HEK293 (cell line): Measurements from ENCODE around the gene NELL1.

Source experiments
- CTCF ChIA-PET: fragments of 350-600 bp; formaldehyde crosslinking; extraction: SDS; loops from one replicate; lab custom pipeline; 2021; ENCODE audit warnings: antibody characterized with exemption; lab: Yijun Ruan, JAX
- POLR2A ChIA-PET: fragments of 300-600 bp; formaldehyde crosslinking; extraction: SDS; loops from one replicate; lab custom pipeline; 2020; ENCODE audit warnings: antibody characterized with exemption, inconsistent platforms; lab: Yijun Ruan, JAX
- H3K27ac ChIP-seq: fragments of 200-500 bp; sonication (Bioruptor generic); 2 replicates; pipeline ENCODE4 v1.5.1; 2014; ENCODE audit warnings: low read depth, low read length, control low read depth, inconsistent platforms; ENCODE audit errors: extremely low read depth
- H3K36me3 ChIP-seq, 2 experiments: fragments of 200-500 bp in 1 of 2; sonication (Bioruptor generic) in 1 of 2; 1 replicate in 1 of 2; 2 replicates in 1 of 2; pipeline ENCODE4 v1.5.1; 2014 to 2017; ENCODE audit warnings: inconsistent platforms in 2 of 2, low read length in 2 of 2; ENCODE audit not compliant: control insufficient read depth in 2 of 2, insufficient read depth in 1 of 2
- H3K4me1 ChIP-seq: fragments of 200-500 bp; sonication (Bioruptor generic); 2 replicates; pipeline ENCODE4 v1.5.1; 2014; ENCODE audit warnings: mild to moderate bottlenecking, low read length, inconsistent platforms; ENCODE audit not compliant: control insufficient read depth, insufficient read depth
- H3K4me3 ChIP-seq: 2 replicates; pipeline ENCODE4 v1.5.1; 2011; ENCODE audit warnings: low read depth, mild to moderate bottlenecking, control low read depth, low read length, moderate library complexity
- H3K9me3 ChIP-seq: fragments of 200-500 bp; sonication (Bioruptor generic); 2 replicates; pipeline ENCODE4 v1.5.1; 2014; ENCODE audit warnings: low read depth, low read length, inconsistent platforms; ENCODE audit not compliant: control insufficient read depth, insufficient read depth
- CTCF ChIP-seq: fragments of 450-650 bp; formaldehyde crosslinking; IDR thresholded peaks from 2 replicates; pipeline ENCODE4 v1.5.1; 2016; ENCODE audit warnings: missing biosample characterization, missing genetic modification characterization
- GLI4 ChIP-seq: fragments of 450-650 bp; formaldehyde crosslinking; IDR thresholded peaks from 2 replicates; pipeline ENCODE4 v1.5.1; 2016; ENCODE audit warnings: missing biosample characterization, missing genetic modification characterization
- KLF10 ChIP-seq: fragments of 450-650 bp; IDR thresholded peaks from 2 replicates; pipeline ENCODE4 v1.5.1; 2018; ENCODE audit warnings: missing biosample characterization, mild to moderate bottlenecking, missing genetic modification characterization
- KLF8 ChIP-seq: fragments of 450-650 bp; formaldehyde crosslinking; IDR thresholded peaks from 2 replicates; pipeline ENCODE4 v1.5.1; 2016; ENCODE audit warnings: missing biosample characterization, missing genetic modification characterization
- PRDM2 ChIP-seq: fragments of 450-650 bp; formaldehyde crosslinking; IDR thresholded peaks from 2 replicates; pipeline ENCODE4 v1.5.1; 2016; ENCODE audit warnings: missing biosample characterization, missing genetic modification characterization, borderline replicate concordance
- REPIN1 ChIP-seq: fragments of 450-650 bp; formaldehyde crosslinking; IDR thresholded peaks from 2 replicates; pipeline ENCODE4 v1.5.1; 2017; ENCODE audit warnings: missing biosample characterization, missing genetic modification characterization, low read depth
- SP2 ChIP-seq: fragments of 450-650 bp; formaldehyde crosslinking; IDR thresholded peaks from 2 replicates; pipeline ENCODE4 v1.5.1; 2016; ENCODE audit warnings: missing biosample characterization, missing genetic modification characterization
- YY2 ChIP-seq: fragments of 450-650 bp; formaldehyde crosslinking; IDR thresholded peaks from 2 replicates; pipeline ENCODE4 v1.5.1; 2016; ENCODE audit warnings: missing biosample characterization, missing genetic modification characterization
- ZBTB11 ChIP-seq: fragments of 450-650 bp; formaldehyde crosslinking; conservative IDR thresholded peaks from 2 replicates; pipeline ENCODE4 v1.5.1; 2016; ENCODE audit warnings: low read depth, missing biosample characterization, missing genetic modification characterization
- ZFP37 ChIP-seq: fragments of 450-650 bp; formaldehyde crosslinking; IDR thresholded peaks from 2 replicates; pipeline ENCODE4 v1.5.1; 2016; ENCODE audit warnings: missing biosample characterization, missing genetic modification characterization
- ZNF121 ChIP-seq: fragments of 450-650 bp; formaldehyde crosslinking; IDR thresholded peaks from 2 replicates; pipeline ENCODE4 v1.5.1; 2016; ENCODE audit warnings: missing biosample characterization, missing genetic modification characterization
- ZNF146 ChIP-seq: fragments of 450-650 bp; formaldehyde crosslinking; IDR thresholded peaks from 2 replicates; pipeline ENCODE4 v1.5.1; 2016; ENCODE audit warnings: missing biosample characterization, missing genetic modification characterization
- ZNF148 ChIP-seq: fragments of 450-650 bp; formaldehyde crosslinking; IDR thresholded peaks from 2 replicates; pipeline ENCODE4 v1.5.0; 2017; ENCODE audit warnings: missing biosample characterization, missing genetic modification characterization, borderline replicate concordance
- ZNF362 ChIP-seq: fragments of 450-650 bp; formaldehyde crosslinking; IDR thresholded peaks from 2 replicates; pipeline ENCODE4 v1.5.1; 2016; ENCODE audit warnings: missing biosample characterization, missing genetic modification characterization
- ZNF404 ChIP-seq: fragments of 450-650 bp; formaldehyde crosslinking; IDR thresholded peaks from 2 replicates; pipeline ENCODE4 v1.5.1; 2017; ENCODE audit warnings: missing biosample characterization, missing genetic modification characterization
- ZNF548 ChIP-seq: fragments of 450-650 bp; formaldehyde crosslinking; IDR thresholded peaks from 2 replicates; pipeline ENCODE4 v1.5.1; 2016; ENCODE audit warnings: missing biosample characterization, missing genetic modification characterization
- ZNF549 ChIP-seq: fragments of 450-650 bp; IDR thresholded peaks from 2 replicates; pipeline ENCODE4 v1.5.1; 2018; ENCODE audit warnings: missing biosample characterization, missing genetic modification characterization, mild to moderate bottlenecking, inconsistent platforms, moderate library complexity
- ZNF830 ChIP-seq: fragments of 450-650 bp; IDR thresholded peaks from 2 replicates; pipeline ENCODE4 v1.5.0; 2018; ENCODE audit warnings: missing biosample characterization, missing genetic modification characterization, low read depth, mild to moderate bottlenecking, moderate library complexity
- ZNF837 ChIP-seq: fragments of 450-650 bp; formaldehyde crosslinking; IDR thresholded peaks from 2 replicates; pipeline ENCODE4 v1.5.1; 2016; ENCODE audit warnings: missing biosample characterization, missing genetic modification characterization

The NELL1 gene

GRCh38 chr11:20762980-20763379, 93.6 kb downstream of the NELL1 start (continued):
- TF ChIP-seq CTCF (tag by site-specific recombination) (no peak), GLI4 (tag by site-specific recombination) (no peak), ZNF146 (tag by site-specific recombination) (no peak), PRDM2 (tag by site-specific recombination) (no peak), ZNF362 (tag by site-specific recombination) (no peak)

GRCh38 chr11:20770414-20770946, 101.1 kb downstream of the NELL1 start:
- H3K9me3 ChIP-seq: no peaks in the 10 kb centered on the region
- CTCF ChIA-PET: no interaction called here

More at GRCh38 chr11:20770414-20770946, 101.1 kb downstream of the NELL1 start:
- Histone ChIP-seq H3K36me3 (no peaks in the 10 kb centered on the region), H3K4me1 (no peaks in the 10 kb centered on the region), H3K27ac (no peak overlapping the region), H3K4me3 (no peak overlapping the region)
- TF ChIP-seq ZFP37 (no peak), ZNF837 (tag by site-specific recombination) (no peak), REPIN1 (tag by site-specific recombination) (no peak), SP2 (tag by site-specific recombination) (no peak), ZBTB11 (no peak), ZNF830 (tag by site-specific recombination) (no peak), ZNF148 (tag by site-specific recombination) (no peak), YY2 (no peak), ZNF121 (tag by site-specific recombination) (no peak), KLF10 (no peak), ZNF404 (tag by site-specific recombination) (no peak), ZNF548 (tag by site-specific recombination) (no peak), ZNF549 (tag by site-specific recombination) (no peak), KLF8 (tag by site-specific recombination) (no peak)
- POLR2A ChIA-PET: no interaction called here
